SK-N-SH treated with all-trans-retinoic acid at 6 μM for 48 hours (cell line): Measurements from ENCODE around the gene HOOK1.

Source experiments
- ATAC-seq: fragments of 200-7000 bp; cut with Tn5 transposase; 3 replicates; pipeline ENCODE4 v1.9.1; 2020; ENCODE audit warnings: mild to moderate bottlenecking, moderate library complexity
- ARNTL ChIP-seq: fragments of 450-650 bp; formaldehyde crosslinking; IDR thresholded peaks from 2 replicates; pipeline ENCODE4 v1.5.0; 2020; ENCODE audit warnings: low read depth, mild to moderate bottlenecking, moderate library complexity, borderline replicate concordance
- BACH2 ChIP-seq: fragments of 250-450 bp; sonication (Bioruptor Pico); IDR thresholded peaks from 2 replicates; pipeline ENCODE4 v1.9.0; 2021; ENCODE audit warnings: mild to moderate bottlenecking, borderline replicate concordance
- CSDC2 ChIP-seq: fragments of 250-450 bp; sonication (Bioruptor Pico); IDR thresholded peaks from 2 replicates; pipeline ENCODE4 v1.5.0; 2020; ENCODE audit warnings: mild to moderate bottlenecking, moderate library complexity
- ESRRG ChIP-seq: fragments of 250-450 bp; sonication (Bioruptor Pico); IDR thresholded peaks from 2 replicates; pipeline ENCODE4 v1.6.1; 2021; ENCODE audit warnings: mild to moderate bottlenecking
- GLIS3 ChIP-seq: fragments of 250-450 bp; sonication (Bioruptor Pico); IDR thresholded peaks from 2 replicates; pipeline ENCODE4 v1.5.0; 2020; ENCODE audit warnings: mild to moderate bottlenecking, moderate library complexity
- ISL1 ChIP-seq: fragments of 250-450 bp; sonication (Bioruptor Pico); IDR thresholded peaks from 2 replicates; pipeline ENCODE4 v2.1.2; 2022; ENCODE audit warnings: mild to moderate bottlenecking, moderate library complexity
- OSR1 ChIP-seq: fragments of 250-450 bp; sonication (Bioruptor Pico); IDR thresholded peaks from 2 replicates; pipeline ENCODE4 v1.8.0; 2022; ENCODE audit warnings: moderate library complexity, mild to moderate bottlenecking, inconsistent platforms
- PPARA ChIP-seq: fragments of 250-450 bp; sonication (Bioruptor Pico); IDR thresholded peaks from 2 replicates; pipeline ENCODE4 v1.5.0; 2020; ENCODE audit warnings: mild to moderate bottlenecking, borderline replicate concordance
- SNAI2 ChIP-seq: fragments of 250-450 bp; sonication (Bioruptor Pico); IDR thresholded peaks from 2 replicates; pipeline ENCODE4 v1.5.0; 2020; ENCODE audit warnings: mild to moderate bottlenecking, moderate library complexity
- TCF4 ChIP-seq: fragments of 250-450 bp; sonication (Bioruptor Pico); IDR thresholded peaks from 2 replicates; pipeline ENCODE4 v1.8.0; 2021; ENCODE audit warnings: mild to moderate bottlenecking, moderate library complexity, borderline replicate concordance
- TOX ChIP-seq: fragments of 250-450 bp; sonication (Bioruptor Pico); IDR thresholded peaks from 2 replicates; pipeline ENCODE4 v1.8.0; 2021; ENCODE audit warnings: mild to moderate bottlenecking, moderate library complexity, borderline replicate concordance
- ZC3H10 ChIP-seq: fragments of 250-450 bp; sonication (Bioruptor Pico); IDR thresholded peaks from 2 replicates; pipeline ENCODE4 v1.5.1; 2021; ENCODE audit warnings: mild to moderate bottlenecking, moderate library complexity
- ZFP3 ChIP-seq: fragments of 250-450 bp; sonication (Bioruptor Pico); IDR thresholded peaks from 2 replicates; pipeline ENCODE4 v1.5.0; 2020; ENCODE audit warnings: mild to moderate bottlenecking, moderate library complexity
- ZNF565 ChIP-seq: fragments of 450-650 bp; formaldehyde crosslinking; conservative IDR thresholded peaks from 2 replicates; pipeline ENCODE4 v1.5.0; 2020; ENCODE audit warnings: low read depth, mild to moderate bottlenecking, moderate library complexity
- ZNF70 ChIP-seq: fragments of 450-650 bp; formaldehyde crosslinking; IDR thresholded peaks from 2 replicates; pipeline ENCODE4 v1.5.0; 2020; ENCODE audit warnings: mild to moderate bottlenecking, moderate library complexity
- TF ChIP-seq, protein P1 (sequence below): fragments of 250-450 bp; sonication (Bioruptor Pico); IDR thresholded peaks from 2 replicates; pipeline ENCODE4 v1.8.0; 2021; ENCODE audit warnings: low read depth, mild to moderate bottlenecking, moderate library complexity, borderline replicate concordance
- TF ChIP-seq, protein P2 (sequence below): fragments of 250-450 bp; sonication (Bioruptor Pico); IDR thresholded peaks from 2 replicates; pipeline ENCODE4 v1.5.1; 2020; ENCODE audit warnings: low read depth, mild to moderate bottlenecking, moderate library complexity
- TF ChIP-seq, protein P3 (sequence below): fragments of 250-450 bp; sonication (Bioruptor Pico); IDR thresholded peaks from 2 replicates; pipeline ENCODE4 v1.5.1; 2021; ENCODE audit warnings: mild to moderate bottlenecking, moderate library complexity
- TF ChIP-seq, protein P4 (sequence below): fragments of 250-450 bp; sonication (Bioruptor Pico); IDR thresholded peaks from 2 replicates; pipeline ENCODE4 v1.8.0; 2020; ENCODE audit warnings: mild to moderate bottlenecking, moderate library complexity, borderline replicate concordance
- TF ChIP-seq, protein P5 (sequence below): fragments of 250-450 bp; sonication (Bioruptor Pico); IDR thresholded peaks from 2 replicates; pipeline ENCODE4 v1.5.0; 2020; ENCODE audit warnings: mild to moderate bottlenecking, moderate library complexity

The HOOK1 gene

DNA sequence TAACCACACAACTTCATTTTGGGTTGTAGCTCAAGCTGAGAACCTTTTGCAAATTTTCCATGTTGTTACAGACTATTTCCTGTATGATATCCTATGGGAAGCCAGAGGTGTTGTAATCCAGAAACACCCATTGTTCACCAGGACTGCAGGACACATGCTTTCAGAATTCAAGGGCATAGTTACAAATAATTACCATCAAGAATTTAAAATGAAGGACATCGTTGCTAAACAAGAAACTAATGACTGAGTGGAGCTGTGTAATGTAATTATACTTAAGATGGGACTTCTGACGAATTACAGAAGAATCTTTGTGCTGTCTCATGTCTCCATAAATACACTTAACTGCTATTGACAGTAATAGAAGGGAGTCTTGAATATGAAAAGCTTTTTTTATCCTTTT lies 47.6 kb upstream of the HOOK1 start (continued):
- TF ChIP-seq TOX (CRISPR knock-in tag), result peak; percentile 87
- TF ChIP-seq, protein P1, sequence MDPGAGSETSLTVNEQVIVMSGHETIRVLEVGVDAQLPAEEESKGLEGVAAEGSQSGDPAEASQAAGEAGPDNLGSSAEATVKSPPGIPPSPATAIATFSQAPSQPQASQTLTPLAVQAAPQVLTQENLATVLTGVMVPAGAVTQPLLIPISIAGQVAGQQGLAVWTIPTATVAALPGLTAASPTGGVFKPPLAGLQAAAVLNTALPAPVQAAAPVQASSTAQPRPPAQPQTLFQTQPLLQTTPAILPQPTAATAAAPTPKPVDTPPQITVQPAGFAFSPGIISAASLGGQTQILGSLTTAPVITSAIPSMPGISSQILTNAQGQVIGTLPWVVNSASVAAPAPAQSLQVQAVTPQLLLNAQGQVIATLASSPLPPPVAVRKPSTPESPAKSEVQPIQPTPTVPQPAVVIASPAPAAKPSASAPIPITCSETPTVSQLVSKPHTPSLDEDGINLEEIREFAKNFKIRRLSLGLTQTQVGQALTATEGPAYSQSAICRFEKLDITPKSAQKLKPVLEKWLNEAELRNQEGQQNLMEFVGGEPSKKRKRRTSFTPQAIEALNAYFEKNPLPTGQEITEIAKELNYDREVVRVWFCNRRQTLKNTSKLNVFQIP (CRISPR knock-in tag), result no peak
- TF ChIP-seq ESRRG (CRISPR knock-in tag), result peak; percentile 46; the same call in 1 of the 2 replicates
- peak; percentile 85; the same call in 1 of the 2 replicates for TF ChIP-seq TCF4 (CRISPR knock-in tag)
- TF ChIP-seq, protein P2, sequence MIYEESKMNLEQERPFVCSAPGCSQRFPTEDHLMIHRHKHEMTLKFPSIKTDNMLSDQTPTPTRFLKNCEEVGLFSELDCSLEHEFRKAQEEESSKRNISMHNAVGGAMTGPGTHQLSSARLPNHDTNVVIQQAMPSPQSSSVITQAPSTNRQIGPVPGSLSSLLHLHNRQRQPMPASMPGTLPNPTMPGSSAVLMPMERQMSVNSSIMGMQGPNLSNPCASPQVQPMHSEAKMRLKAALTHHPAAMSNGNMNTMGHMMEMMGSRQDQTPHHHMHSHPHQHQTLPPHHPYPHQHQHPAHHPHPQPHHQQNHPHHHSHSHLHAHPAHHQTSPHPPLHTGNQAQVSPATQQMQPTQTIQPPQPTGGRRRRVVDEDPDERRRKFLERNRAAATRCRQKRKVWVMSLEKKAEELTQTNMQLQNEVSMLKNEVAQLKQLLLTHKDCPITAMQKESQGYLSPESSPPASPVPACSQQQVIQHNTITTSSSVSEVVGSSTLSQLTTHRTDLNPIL (CRISPR knock-in tag), result no peak
- TF ChIP-seq, protein P3, sequence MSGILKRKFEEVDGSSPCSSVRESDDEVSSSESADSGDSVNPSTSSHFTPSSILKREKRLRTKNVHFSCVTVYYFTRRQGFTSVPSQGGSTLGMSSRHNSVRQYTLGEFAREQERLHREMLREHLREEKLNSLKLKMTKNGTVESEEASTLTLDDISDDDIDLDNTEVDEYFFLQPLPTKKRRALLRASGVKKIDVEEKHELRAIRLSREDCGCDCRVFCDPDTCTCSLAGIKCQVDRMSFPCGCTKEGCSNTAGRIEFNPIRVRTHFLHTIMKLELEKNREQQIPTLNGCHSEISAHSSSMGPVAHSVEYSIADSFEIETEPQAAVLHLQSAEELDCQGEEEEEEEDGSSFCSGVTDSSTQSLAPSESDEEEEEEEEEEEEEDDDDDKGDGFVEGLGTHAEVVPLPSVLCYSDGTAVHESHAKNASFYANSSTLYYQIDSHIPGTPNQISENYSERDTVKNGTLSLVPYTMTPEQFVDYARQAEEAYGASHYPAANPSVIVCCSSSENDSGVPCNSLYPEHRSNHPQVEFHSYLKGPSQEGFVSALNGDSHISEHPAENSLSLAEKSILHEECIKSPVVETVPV (CRISPR knock-in tag), result 0 out of 2 replicates have a peak, but pooled peaks have one; percentile 27
- TF ChIP-seq SNAI2, result no peak
- peak; percentile 96 for TF ChIP-seq ZC3H10 (CRISPR knock-in tag)
- TF ChIP-seq CSDC2 (CRISPR knock-in tag), result no peak
- TF ChIP-seq ISL1, result peak; percentile 98
- TF ChIP-seq OSR1, result no peak

DNA sequence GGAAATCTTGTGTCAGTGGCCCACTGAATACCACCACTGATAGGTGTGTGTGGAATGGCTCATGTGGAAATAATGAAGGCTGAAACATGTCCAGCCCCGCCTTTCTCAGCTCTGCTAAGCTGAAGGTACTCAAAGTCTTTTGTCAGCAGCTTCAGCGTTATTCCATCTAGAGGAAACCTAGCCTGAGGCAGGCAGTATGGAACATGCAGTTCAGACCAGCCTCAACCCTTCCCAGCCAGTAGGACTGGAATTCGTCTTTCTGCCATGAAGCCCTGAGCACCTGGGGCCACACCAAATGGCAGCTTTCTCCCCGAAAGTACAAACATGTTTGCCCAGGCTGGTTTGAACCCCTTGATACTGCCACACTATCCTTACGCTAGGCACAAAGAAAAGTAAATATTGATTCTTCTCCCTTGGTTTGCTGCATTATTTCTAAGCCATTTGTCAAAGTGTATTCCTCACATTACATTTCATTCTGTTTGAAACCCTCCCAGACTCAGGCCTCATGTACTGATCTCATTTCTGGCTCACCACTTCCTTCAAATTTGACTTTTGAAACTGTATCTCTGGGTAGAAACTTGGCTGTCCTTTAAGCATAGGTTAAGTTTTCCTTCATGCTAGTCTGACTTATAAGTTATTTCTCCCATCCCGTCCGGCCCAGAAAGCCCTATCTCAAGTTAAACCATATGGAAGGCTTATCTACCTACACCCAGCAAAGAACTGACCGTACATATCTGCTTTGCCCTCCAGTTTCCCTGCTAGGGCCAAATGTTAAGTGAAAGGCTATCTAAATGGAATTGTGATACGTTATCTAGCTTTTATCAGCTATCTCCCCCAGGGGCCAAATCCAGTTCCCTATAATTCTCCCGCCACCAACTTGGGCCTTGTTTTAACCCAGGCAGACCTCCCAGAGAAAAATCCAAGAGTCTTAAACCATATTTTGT lies 45.7 kb upstream of the HOOK1 start:
- TF ChIP-seq PPARA (CRISPR knock-in tag) (no peak), ARNTL (CRISPR knock-in tag) (no peak), ZNF70 (CRISPR knock-in tag) (no peak), CSDC2 (CRISPR knock-in tag) (no peak)
- TF ChIP-seq, protein P4, sequence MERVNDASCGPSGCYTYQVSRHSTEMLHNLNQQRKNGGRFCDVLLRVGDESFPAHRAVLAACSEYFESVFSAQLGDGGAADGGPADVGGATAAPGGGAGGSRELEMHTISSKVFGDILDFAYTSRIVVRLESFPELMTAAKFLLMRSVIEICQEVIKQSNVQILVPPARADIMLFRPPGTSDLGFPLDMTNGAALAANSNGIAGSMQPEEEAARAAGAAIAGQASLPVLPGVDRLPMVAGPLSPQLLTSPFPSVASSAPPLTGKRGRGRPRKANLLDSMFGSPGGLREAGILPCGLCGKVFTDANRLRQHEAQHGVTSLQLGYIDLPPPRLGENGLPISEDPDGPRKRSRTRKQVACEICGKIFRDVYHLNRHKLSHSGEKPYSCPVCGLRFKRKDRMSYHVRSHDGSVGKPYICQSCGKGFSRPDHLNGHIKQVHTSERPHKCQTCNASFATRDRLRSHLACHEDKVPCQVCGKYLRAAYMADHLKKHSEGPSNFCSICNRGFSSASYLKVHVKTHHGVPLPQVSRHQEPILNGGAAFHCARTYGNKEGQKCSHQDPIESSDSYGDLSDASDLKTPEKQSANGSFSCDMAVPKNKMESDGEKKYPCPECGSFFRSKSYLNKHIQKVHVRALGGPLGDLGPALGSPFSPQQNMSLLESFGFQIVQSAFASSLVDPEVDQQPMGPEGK, result no peak
- TF ChIP-seq, protein P1 (CRISPR knock-in tag), result no peak
- TF ChIP-seq, all 23 proteins: peak for 0

DNA sequence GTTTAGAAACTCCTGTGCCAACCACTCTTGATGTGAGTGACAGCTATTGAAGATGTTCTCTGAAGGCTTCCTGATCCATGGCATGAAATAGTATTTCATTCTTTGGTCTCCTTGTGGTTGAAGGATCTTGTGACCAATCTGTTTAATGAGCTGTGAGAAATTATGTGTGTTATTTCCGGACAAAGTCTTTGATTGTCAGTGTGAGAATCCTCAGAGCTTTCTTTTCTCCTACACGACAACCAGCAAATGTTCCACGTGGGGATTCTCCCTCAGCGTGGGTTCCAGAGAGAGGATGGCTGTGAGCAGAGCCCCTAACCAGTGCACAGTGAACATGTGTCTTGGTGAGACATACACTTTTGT lies 45.0 kb upstream of the HOOK1 start:
- ATAC-seq, result no peak
- TF ChIP-seq, protein P3 (CRISPR knock-in tag), result no peak
- no peak for TF ChIP-seq SNAI2
- no peak for TF ChIP-seq ZC3H10 (CRISPR knock-in tag)
- TF ChIP-seq ZFP3, result no peak
- TF ChIP-seq ESRRG (CRISPR knock-in tag), result no peak
- TF ChIP-seq, protein P4, result no peak
- no peak for TF ChIP-seq TCF4 (CRISPR knock-in tag)
- no peak for TF ChIP-seq BACH2 (CRISPR knock-in tag)
- TF ChIP-seq GLIS3 (CRISPR knock-in tag), result no peak
- TF ChIP-seq, protein P5, sequence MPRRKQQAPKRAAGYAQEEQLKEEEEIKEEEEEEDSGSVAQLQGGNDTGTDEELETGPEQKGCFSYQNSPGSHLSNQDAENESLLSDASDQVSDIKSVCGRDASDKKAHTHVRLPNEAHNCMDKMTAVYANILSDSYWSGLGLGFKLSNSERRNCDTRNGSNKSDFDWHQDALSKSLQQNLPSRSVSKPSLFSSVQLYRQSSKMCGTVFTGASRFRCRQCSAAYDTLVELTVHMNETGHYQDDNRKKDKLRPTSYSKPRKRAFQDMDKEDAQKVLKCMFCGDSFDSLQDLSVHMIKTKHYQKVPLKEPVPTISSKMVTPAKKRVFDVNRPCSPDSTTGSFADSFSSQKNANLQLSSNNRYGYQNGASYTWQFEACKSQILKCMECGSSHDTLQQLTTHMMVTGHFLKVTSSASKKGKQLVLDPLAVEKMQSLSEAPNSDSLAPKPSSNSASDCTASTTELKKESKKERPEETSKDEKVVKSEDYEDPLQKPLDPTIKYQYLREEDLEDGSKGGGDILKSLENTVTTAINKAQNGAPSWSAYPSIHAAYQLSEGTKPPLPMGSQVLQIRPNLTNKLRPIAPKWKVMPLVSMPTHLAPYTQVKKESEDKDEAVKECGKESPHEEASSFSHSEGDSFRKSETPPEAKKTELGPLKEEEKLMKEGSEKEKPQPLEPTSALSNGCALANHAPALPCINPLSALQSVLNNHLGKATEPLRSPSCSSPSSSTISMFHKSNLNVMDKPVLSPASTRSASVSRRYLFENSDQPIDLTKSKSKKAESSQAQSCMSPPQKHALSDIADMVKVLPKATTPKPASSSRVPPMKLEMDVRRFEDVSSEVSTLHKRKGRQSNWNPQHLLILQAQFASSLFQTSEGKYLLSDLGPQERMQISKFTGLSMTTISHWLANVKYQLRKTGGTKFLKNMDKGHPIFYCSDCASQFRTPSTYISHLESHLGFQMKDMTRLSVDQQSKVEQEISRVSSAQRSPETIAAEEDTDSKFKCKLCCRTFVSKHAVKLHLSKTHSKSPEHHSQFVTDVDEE (CRISPR knock-in tag), result no peak
- no peak for TF ChIP-seq ZNF565

More for the DNA sequence above, 45.7 kb upstream of the HOOK1 start:
- ATAC-seq, result no peak
